Lower leg skin (tissue), 3 donors: Measurements from ENCODE around the gene FAM3A.

ENCODE experiments used
- POLR2A ChIP-seq, 2 donors: fragments of 450-650 bp; IDR thresholded peaks; one replicate each; pipeline ENCODE4 v1.6.1; 2016 to 2017; ENCODE audit warnings: antibody characterized with exemption in 2 of 2, mild to moderate bottlenecking in 1 of 2, moderate library complexity in 1 of 2
- TF ChIP-seq, protein P1 (sequence below), 3 donors: fragments of 450-650 bp; IDR thresholded peaks; one replicate each; pipeline ENCODE4 v1.5.1; 2016; ENCODE audit warnings: antibody characterized with exemption in 3 of 3, mild to moderate bottlenecking in 3 of 3, moderate library complexity in 2 of 3

DNA sequence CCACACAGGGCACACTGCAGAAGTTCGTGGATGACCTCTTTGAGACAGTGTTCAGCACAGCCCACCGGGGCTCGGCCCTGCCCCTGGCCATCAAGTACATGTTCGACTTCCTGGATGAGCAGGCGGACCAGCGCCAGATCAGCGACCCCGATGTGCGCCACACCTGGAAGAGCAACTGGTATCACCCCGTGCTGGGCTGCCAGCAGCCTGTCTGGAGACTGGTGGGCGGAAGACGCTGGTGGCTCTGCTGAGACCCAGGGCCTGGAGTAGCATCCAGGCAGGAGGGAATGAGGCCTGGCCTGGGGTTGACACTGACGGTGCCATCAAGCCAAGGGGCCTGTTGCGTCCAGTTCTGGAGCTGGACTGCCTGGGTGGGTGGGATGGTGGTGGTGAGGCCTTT, 45.6 kb downstream of the FAM3A start:
- no peak for TF ChIP-seq POLR2A (IDR thresholded peaks at IDR 0.05)
- TF ChIP-seq, protein P1, sequence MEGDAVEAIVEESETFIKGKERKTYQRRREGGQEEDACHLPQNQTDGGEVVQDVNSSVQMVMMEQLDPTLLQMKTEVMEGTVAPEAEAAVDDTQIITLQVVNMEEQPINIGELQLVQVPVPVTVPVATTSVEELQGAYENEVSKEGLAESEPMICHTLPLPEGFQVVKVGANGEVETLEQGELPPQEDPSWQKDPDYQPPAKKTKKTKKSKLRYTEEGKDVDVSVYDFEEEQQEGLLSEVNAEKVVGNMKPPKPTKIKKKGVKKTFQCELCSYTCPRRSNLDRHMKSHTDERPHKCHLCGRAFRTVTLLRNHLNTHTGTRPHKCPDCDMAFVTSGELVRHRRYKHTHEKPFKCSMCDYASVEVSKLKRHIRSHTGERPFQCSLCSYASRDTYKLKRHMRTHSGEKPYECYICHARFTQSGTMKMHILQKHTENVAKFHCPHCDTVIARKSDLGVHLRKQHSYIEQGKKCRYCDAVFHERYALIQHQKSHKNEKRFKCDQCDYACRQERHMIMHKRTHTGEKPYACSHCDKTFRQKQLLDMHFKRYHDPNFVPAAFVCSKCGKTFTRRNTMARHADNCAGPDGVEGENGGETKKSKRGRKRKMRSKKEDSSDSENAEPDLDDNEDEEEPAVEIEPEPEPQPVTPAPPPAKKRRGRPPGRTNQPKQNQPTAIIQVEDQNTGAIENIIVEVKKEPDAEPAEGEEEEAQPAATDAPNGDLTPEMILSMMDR (IDR thresholded peaks at IDR 0.05), result no peak
